Gastrocnemius medialis (tissue), 4 donors: ENCODE results near the gene G6PC3.

Source experiments
- CTCF ChIP-seq, 5 experiments: fragments of 450-650 bp in 3 of 5; fragments of 200-600 bp in 2 of 5; sonication (generic) in 2 of 5; IDR thresholded peaks in 4 of 5; conservative IDR thresholded peaks in 1 of 5; 1 replicate in 4 of 5; 2 replicates in 1 of 5; pipeline ENCODE4 v1.5.1; 2016 to 2019; ENCODE audit warnings: antibody characterized with exemption in 5 of 5, mild to moderate bottlenecking in 3 of 5, moderate library complexity in 3 of 5
- POLR2A ChIP-seq, 2 donors: fragments of 450-650 bp; IDR thresholded peaks; one replicate each; pipeline ENCODE4 v1.6.1; 2017; ENCODE audit warnings: antibody characterized with exemption in 2 of 2, mild to moderate bottlenecking in 2 of 2, moderate library complexity in 2 of 2

GRCh38 chr17:44087319-44087718 is 16.8 kb downstream of the G6PC3 start:
- TF ChIP-seq CTCF (IDR thresholded peaks at IDR 0.05 in 4 of 5, conservative IDR thresholded peaks at IDR 0.05 in 1 of 5) (no peak), POLR2A (IDR thresholded peaks at IDR 0.05) (no peak)
